Fibroblast of skin of right biceps (primary cell): ENCODE data around the gene SH3TC1.

ENCODE experiments used
- DNase-seq: peaks from one replicate; pipeline ENCODE4 v3.0.0-alpha.2; 2013

Gene SH3TC1

GRCh38 chr4:8201321-8201781, 2.3 kb downstream of the SH3TC1 start:
- no peak for DNase-seq

DNA sequence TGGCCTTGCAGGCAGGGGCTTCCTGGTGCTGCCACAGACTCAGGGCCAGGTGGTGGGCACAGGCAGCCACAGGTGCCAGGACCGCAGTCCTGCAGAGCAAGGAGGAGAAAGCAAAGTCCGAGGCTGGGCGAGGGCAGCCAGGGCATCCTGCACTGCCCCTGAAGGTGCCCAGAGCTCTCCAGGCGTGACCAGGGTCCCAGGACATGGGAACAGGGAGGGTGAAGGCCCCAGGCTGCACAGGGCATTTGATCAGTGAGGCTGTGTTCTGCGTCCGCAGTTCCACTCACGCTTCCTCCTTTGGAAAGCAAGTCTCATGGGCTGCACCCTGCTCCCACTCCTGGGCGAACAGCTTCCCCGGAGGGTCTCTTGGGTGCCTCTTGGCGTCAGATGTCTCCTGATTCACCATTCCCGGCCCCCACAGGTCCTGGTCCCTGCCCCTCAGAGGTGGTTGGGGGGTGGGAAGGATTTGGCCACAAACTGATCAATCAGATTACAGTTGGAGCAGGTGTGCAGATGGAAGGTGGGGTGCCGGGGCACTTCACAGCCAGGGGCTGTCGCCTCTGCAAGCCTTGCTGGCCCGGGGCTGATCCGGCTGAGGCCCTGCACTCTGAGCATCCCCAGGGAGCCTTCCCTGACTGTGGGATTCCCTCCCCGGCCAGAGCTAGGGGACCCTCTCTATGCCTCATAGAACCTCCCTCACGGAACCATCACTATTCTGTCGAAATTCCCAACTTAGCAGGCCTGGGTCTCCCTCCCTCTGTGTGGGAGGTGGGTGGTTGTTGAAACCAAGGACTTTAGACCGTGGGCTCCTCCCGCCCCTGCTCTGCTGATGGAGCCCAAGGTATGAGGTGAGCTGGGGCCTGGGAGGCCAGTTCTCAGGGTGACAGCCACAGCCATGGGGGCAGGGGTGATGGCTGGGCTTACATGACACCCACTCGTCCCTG, 3.3 kb downstream of the SH3TC1 start:
- DNase-seq: no peak

DNA sequence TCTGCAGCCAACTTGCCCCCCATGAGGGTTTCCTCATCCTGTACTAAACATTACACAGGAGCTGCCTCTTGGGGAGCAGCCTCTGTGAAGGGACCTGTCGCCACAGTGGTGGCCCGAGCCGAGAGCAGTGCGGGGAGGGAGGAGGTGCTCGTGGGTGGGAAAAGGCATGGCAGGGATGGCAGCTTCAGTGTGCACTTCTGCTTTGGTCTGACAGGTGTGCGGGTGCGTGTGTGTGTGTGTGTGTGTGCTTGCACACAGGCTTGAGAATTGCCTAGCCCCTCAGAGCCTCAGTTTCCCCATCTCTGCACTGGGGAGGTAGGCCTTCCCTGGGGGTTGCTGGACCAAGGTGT, 3.9 kb downstream of the SH3TC1 start:
- no peak for DNase-seq

GRCh38 chr4:8203817-8204216, 4.7 kb downstream of the SH3TC1 start:
- DNase-seq: no peak

- no peak for DNase-seq
Measured at GRCh38 chr4:8204576-8205227, 5.6 kb downstream of the SH3TC1 start.

- no peak for DNase-seq
Measured at GRCh38 chr4:8205241-8205707, 6.2 kb downstream of the SH3TC1 start.

DNA sequence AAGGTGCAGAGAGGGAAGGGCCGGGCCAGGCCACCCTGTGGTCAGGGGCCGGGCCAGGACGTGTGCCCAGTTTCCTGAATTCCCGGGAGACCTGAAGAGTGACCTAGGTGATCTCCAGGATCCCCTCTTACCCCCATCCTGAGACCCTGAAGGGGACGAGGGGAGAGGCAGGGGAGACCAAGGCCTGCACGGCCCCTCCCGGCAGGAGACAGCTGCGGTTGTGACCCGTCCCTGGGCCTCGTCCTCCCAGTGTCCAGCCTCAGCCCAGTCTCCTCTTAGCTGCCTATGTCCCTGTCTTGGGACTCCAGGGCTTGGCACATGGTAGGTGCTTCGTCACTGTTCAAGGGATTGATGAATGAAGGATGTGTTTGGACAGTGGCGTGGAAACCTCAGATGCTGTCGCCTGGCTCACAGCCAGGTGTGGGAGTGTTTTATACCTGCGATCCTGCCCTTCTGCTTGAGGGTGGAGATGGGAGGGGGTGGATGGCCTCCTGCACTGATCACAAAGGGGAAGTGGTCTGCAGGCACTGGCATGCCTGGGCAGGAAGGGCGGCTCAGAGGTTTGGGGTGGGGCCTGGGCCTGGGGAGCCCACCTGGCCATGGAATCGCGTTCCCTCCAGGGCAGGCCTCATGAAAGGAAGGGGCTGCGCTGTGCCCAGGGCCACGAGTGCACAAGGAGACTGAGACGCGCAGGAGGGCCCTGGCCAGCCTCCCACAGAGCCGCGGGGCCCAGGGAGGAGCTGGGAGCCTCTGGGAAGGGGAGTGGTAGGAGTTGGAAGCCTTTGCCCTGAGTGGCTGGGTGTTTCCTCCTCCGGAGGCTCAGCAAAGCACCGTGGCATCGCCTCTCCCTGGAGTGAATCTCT, 6.9 kb downstream of the SH3TC1 start:
- DNase-seq: no peak

DNA sequence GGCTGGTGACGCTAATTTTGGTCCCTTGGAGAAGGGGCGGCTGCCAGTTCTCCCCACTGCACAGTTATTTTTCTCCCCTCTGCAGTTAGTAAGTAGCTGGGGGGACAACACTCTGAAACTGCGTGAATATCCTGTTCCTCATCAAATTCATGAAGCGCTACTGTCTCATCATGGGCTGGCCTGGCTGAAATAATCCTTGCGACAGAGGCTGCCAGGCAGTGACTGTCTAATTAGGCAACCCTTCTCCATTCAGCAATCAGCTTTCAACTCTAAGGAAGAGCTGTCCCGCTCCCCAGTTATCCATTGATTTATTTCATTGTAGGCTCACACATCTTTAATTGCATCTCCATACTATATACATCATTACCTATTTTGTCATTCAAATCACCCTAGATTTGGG, 8.2 kb downstream of the SH3TC1 start:
- no peak for DNase-seq

DNA sequence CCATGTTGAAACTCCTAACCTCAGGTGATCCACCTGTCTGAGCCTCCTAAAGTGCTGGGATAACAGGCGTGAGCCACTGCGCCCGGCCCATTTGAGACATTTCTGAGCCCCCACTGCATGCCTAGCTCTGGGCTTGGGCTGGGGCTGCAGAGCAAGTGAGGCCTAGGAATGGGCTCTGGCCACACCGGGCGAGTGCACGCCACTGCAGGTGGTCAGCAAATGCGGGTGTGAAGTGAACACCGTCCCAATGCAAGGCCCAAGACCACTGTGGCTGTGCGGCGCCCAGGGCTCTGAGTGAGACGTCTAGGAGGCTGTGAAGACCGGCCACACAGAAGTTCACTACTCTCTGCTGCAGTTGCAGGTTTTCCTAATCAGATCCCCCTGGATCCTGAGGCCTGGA, 9.5 kb downstream of the SH3TC1 start:
- no peak for DNase-seq

GRCh38 chr4:8209181-8209874, 10.2 kb downstream of the SH3TC1 start:
- no peak for DNase-seq

- no peak for DNase-seq
Measured at GRCh38 chr4:8210010-8210409, 10.9 kb downstream of the SH3TC1 start.

DNA sequence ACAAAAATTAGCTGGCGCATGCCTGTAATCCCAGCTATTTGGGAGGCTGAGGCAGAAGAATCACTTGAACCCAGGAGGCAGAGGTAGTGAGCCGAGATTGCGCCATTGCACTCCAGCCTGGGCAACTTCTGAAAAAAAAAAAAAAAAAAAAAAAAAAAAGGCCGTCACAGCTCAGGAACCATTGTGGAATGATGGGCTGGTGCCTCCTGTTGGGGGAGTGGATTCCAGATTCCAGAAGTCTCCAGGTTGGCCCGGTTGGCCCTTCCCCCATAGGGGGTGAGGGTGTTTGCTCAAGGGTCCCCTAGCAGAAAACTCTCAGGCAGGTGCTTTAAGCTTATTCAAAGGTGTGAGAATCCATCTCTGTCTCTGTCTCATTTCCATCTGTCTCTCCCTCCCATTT, 11.5 kb downstream of the SH3TC1 start:
- no peak for DNase-seq

DNA sequence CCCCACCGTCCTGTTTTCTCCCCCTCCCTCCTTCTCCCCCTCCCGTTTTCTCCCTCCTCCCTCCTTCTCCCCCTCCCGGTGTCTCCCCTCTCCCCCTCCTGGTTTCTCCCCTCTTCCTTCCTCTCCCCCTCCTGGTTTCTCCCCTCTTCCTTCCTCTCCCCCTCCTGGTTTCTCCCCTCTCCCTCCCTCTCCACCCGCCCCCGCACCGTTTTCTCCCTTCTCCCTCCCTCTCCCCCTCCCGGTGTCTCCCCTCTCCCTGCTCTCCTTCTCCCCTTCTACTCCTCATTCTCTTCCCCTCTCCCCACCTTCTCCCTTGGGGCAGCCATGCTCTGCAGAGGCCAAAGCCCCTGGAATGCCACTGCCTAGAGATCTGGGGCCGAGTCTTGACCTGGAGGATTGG, 12.2 kb downstream of the SH3TC1 start:
- no peak for DNase-seq

DNA sequence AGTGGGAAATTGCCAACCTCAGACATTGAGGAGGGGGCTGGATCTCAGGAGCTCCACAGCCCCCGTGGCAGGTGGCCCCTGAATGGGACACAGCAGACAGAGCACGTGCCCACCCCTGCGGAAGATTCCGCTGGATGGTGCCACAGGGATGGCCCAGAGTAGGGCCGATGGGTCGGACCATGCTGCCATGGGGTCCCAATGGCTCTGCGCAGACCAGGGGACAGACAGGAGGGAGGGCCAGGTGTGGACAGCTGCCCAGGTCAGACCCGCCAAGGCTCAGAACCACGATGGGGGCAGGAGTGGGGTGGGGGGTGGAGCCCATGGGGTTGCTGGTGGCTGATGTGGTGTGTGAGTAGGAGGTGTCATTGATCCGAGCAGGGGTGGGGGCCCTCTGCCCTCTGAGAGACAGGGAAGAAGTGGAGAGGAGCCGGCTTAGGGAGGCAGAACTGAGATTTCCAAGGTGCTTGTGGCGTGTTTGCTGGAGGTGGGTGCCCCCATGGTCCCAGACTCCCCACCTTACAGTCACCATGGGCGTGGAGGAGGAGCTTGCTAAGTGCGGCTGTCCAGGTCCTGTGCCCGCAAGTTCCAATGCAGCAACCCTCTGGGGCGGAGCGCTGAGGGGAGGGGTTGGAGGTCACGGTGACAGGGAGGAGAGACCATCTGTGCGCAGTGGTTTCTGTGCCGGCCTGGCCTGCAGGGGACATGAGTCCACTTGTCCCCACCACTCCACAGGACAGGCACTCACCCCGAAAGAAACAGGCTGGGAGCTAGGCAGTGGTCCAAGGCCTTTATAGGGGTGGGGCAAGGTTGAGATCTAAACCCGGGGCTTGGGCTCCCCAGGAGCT, 12.9 kb downstream of the SH3TC1 start:
- no peak for DNase-seq

GRCh38 chr4:8212622-8213021, 13.5 kb downstream of the SH3TC1 start:
- no peak for DNase-seq

- DNase-seq: no peak
Measured at GRCh38 chr4:8213121-8213520, 14.0 kb downstream of the SH3TC1 start.

DNA sequence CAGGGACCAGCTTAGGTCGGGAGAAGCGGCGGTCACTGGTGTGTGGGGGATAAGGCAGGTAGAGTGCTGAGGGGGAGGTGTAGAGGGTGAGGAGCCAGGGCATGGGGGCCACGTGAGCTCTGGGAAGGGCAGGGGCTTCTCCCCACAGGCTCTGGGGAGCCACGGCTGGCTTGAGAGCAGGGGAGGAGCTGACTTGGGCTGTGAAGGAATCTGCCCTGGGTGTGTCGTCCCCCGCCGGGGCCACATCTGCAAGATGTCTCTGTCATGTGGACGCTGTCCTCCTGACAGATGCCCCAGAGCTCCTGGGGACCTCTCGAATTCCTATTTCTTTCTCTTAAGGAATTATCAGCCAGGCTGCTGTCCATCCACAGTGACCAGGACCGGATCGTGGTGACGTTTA, 15.0 kb downstream of the SH3TC1 start:
- DNase-seq: no peak

DNA sequence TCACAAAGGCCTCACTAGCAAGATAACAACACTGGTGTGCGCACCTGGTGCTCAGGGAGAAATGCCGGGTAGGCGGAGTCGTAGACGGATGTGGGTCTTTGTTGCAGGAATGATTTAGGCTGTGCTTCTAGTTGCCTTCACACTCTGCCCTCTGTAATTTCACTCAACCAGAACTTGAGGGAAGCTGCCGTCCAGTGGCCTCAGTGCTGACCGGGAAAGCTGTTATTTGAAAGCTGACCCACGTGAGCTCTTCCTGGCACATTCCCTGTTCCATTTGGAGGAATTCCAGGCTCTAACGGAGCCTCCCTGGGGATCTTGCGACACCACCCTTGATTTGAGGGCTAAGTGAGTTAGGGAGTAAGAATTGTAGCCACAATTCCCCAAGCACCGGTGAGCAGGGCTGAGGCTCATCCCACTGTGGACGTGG, 15.9 kb downstream of the SH3TC1 start:
- peak; percentile 59 for DNase-seq

- no peak for DNase-seq
Measured at GRCh38 chr4:8215641-8216442, 16.8 kb downstream of the SH3TC1 start.

DNA sequence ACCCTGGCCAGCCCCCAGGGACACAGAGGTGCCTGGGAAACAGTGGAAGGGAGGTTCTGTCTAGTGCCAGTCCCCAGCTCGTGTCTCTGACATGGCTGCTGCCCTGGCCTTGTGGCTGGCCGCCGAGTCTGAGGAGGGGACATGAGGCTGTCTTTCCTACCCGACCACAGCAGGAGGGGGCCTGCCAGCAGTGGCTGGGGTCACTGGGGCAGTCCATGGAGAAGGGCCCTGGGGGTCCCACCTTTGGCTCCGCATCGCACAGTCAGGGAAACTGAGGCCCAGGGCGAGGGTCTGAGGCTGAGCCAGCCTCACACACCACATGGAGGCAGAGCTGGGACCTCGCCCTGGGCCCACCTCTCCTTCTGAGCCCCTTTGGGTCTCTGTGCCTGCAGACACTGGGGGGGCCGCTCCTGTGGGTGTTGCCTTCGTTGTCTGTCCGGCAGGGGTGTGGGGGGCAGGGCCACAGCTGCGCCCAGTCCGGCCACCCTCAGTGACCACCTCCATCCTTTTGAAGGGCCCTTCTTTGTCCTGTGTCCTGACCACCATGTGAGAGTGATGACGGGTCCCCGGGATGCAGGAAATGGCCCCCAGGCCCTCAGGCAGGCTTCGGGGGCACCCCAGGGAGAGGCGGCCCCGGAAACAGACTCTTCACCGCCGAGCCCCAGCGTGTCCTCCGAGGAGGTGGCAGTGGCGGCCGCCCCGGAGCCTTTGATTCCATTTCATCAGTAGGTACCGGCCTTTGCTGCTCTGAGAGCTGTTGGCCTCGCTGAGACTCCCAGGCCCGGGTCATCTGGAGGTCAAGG, 17.6 kb downstream of the SH3TC1 start:
- no peak for DNase-seq
